Dermis lymphatic vessel endothelial cell (primary cell): Measurements from ENCODE around the gene RAF1. TPM values are rescaled to one million over a fixed set of nuclear protein-coding genes. Genes with fewer than 3 reads are reported as not detected.

ENCODE experiments used
- total RNA-seq: library from RNA; depleted of rRNA; stranded (reverse); fragments of >200 nt; gene quantifications from 2 replicates; pipeline ENCODE4 v1.2.1, GENCODE V29; 2014

Gene RAF1
- 62.1 and 67.6 TPM in 2 replicates for total RNA-seq

GRCh38 chr3:12663936-12664908 lies at the start of gene RAF1:
Gene RAF1 (minus strand): TSS chr3:12664117. CDS start chr3:12618721, 45,396 bp downstream.

GRCh38 chr3:12556690-12557472 lies 107.0 kb downstream of the RAF1 start, which contains the start of gene MKRN2:
Gene MKRN2 (plus strand): TSS chr3:12557087. CDS start chr3:12557151, 64 bp downstream.

GRCh38 chr3:12545473-12545791 lies 118.5 kb downstream of the RAF1 start, which contains the start of gene MKRN2OS:
Gene MKRN2OS (minus strand): TSS chr3:12545499. CDS start chr3:12545464, 35 bp downstream.

Other genes starting within 250 kb of the RAF1 start
- 7.6 and 11.6 TPM in 2 replicates for gene TSEN2, start 179.6 kb downstream of the RAF1 start, total RNA-seq
- gene MKRN2OS, start 118.6 kb downstream of the RAF1 start, total RNA-seq = not detected in 2 replicates
- 26.8 and 31.2 TPM in 2 replicates for gene MKRN2, start 107.0 kb downstream of the RAF1 start, total RNA-seq
- not detected in 2 replicates for gene TMEM40, start 95.1 kb upstream of the RAF1 start, total RNA-seq
- gene CAND2, start 132.6 kb upstream of the RAF1 start, total RNA-seq = 0.69 and 0.98 TPM in 2 replicates
- gene RPL32, start 177.4 kb upstream of the RAF1 start, total RNA-seq = 2,493 and 2,629 TPM in 2 replicates